AG10803 (cell line): ENCODE results near the gene MAGI1.

Experiments
- DNase-seq: peaks from one replicate; pipeline ENCODE4 v3.0.0; 2010; ENCODE audit warnings: low read depth
- H3K4me3 ChIP-seq: 2 replicates; pipeline ENCODE4 v1.5.1; 2011; ENCODE audit warnings: mild to moderate bottlenecking, low read length, control low read depth
- TF ChIP-seq, protein P1 (sequence below): conservative IDR thresholded peaks from 2 replicates; pipeline ENCODE4 v1.5.1; 2011; ENCODE audit warnings: mild to moderate bottlenecking, low read length, control low read depth, inconsistent platforms

The MAGI1 gene

DNA sequence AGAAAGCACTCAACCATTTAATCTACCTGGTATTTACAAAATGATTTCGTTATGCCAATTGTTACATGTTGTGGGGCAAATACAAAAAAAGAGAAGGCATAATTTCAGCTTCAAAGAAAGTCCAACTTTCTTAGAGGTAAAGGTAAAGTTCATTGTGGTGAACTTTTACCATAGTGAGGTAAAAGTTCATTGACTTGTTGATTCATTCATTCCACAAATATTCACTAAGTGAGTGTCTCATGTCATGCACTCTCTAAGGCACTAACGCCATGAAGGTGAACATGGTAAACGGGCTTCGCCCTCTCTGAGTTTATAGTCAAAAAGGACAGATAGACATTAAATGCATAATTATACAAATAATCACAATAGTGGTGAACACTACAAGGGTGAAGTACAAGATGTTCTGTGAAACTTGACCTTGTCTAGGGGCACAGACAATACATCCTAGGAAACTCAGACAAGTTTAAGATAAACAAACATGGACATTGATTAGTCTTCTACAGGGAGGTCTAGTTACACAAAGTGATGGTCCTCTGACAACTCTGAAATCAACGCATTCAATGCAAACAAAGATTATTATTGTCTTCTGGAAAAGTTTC, 378.6 kb downstream of the MAGI1 start:
- H3K4me3 ChIP-seq = no peak overlapping the region
- TF ChIP-seq, protein P1, sequence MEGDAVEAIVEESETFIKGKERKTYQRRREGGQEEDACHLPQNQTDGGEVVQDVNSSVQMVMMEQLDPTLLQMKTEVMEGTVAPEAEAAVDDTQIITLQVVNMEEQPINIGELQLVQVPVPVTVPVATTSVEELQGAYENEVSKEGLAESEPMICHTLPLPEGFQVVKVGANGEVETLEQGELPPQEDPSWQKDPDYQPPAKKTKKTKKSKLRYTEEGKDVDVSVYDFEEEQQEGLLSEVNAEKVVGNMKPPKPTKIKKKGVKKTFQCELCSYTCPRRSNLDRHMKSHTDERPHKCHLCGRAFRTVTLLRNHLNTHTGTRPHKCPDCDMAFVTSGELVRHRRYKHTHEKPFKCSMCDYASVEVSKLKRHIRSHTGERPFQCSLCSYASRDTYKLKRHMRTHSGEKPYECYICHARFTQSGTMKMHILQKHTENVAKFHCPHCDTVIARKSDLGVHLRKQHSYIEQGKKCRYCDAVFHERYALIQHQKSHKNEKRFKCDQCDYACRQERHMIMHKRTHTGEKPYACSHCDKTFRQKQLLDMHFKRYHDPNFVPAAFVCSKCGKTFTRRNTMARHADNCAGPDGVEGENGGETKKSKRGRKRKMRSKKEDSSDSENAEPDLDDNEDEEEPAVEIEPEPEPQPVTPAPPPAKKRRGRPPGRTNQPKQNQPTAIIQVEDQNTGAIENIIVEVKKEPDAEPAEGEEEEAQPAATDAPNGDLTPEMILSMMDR = no peak
- no peak for DNase-seq

DNA sequence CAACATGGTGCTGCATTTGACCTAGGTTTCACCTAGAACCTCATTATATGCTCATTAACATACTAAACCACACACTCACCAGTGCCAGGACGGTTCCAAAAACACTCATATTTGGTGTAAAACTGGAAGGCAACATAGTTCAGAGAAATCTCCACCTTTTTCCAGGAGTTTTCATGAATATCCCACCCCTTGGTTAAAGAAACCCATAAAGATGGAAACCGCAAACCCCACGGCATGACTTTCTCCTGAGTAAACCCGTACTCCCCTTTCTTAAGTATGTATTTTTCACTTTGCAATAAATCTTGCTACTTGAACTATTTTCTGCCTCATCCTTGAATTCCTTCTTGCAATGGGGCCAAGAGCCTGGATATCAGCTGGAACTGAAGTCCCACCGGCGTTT, 379.3 kb downstream of the MAGI1 start:
- no peak overlapping the region for H3K4me3 ChIP-seq
- DNase-seq = no peak
- TF ChIP-seq, protein P1 = no peak

DNA sequence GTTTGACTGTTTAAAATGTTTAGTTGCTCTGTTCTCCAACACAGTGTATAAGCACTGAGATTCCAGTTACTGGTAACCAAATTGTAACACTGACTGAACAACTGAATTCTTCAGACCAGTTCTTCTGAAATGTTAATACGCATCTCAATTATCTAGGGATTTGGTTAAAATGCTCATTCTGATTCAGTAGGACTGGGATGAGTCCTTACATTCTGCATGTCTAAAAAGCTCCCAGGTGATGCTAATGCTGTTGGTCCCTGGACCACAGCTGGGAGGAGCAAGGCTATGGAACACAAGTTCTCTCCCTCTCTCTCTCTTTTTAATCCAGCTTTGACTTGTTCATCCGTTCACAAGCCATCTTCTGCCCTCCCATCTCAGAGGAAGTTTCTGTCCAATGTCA, 380.3 kb downstream of the MAGI1 start:
- H3K4me3 ChIP-seq = no peak overlapping the region
- DNase-seq = no peak
- TF ChIP-seq, protein P1 = no peak

DNA sequence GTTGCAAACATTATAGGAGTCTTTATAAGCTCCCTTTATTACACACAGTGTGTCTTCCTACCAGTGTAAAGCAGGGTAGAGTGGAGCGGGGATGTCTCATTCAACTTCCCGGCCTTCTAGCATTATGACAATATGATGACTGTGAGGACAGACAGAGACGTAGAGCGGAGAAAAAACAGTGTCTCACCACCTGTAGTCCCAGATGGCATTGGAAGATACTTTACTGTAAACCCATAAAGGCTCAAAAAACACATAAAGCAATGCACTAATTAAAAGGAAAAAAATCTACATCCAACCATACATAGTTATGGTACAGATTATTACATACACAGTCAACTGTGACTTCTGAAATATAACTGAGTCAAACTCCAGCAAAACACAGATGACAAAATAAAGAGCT, 383.7 kb downstream of the MAGI1 start:
- H3K4me3 ChIP-seq = no peak overlapping the region
- DNase-seq = no peak
- TF ChIP-seq, protein P1 = no peak

DNA sequence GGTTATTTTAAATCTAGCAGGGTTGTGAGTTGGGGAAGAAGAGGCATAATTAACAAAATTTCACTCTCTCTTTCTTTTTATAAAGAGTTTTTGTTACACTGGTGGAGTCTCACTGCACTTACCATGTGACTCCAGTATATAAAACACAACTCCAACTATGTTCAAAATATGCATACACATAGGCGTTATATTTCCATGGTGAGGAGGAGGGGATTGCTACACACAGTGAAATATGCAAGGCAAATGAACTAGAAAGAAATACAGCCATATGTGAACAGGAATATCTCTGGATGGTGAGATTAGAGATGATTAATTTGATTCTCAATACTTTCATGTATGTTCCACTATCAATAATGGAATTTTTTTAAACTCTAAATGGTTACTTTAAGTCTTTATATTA, 385.0 kb downstream of the MAGI1 start:
- TF ChIP-seq, protein P1 = no peak
- DNase-seq = no peak
- H3K4me3 ChIP-seq = no peak overlapping the region

DNA sequence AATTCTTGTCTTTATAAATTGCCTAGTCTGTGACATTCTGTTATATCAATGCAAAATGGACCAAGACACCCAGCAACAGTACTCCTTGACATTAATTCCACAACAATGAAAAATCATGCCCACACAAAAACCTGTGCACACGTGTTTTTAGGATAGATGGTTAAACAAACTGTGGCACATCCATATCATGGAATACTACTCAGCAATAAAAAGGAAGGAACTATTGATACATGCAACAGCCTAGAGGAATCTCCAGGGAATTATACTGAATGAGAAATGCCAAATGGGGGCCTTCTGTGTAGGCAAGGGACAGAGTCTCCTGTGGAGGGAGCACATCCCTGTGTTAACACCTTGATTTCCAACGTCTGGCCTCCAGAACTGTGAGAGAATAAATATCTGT, 388.5 kb downstream of the MAGI1 start:
- DNase-seq = no peak
- no peak overlapping the region for H3K4me3 ChIP-seq
- TF ChIP-seq, protein P1 = no peak

DNA sequence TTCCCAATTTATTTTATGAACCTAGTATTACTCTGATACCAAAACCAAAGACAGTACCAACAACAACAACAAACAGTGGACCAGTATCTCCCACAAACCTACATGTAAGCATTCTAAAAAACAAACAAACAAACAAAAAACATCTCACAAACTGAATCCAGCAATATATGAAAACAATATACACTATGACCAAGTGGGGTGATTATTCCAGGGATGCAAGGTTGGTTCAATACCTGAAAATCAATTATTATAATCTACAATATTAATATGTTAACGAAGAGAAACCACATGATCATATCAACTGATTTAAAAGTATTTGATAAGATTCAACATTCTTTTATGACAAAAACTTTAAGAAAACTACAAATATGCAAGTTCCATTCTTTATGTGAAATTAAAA, 391.3 kb downstream of the MAGI1 start:
- TF ChIP-seq, protein P1 = no peak

More for the DNA sequence above, 391.3 kb downstream of the MAGI1 start:
- no peak for DNase-seq
- no peak overlapping the region for H3K4me3 ChIP-seq
